Kidney (tissue), 14 donors: Measurements from ENCODE around the gene C1QA. TPM values are rescaled to one million over a fixed set of nuclear protein-coding genes. Genes with fewer than 3 reads are reported as not detected.
"Not testable (repeated sequence)": the region's sequence is repeated elsewhere in the genome, so short reads cannot be mapped to it uniquely, and the experiment has no call there.

ENCODE experiments used
- DNase-seq, 5 donors: peaks; one replicate each; pipeline ENCODE4 v3.0.0-alpha.2; 2013 to 2020
- FAIRE-seq: peaks from 2 replicates; lab custom pipeline; 2012; peaks lifted over from hg19 to GRCh38; lab: Jason Lieb, UNC
- H3K27ac ChIP-seq, 2 donors: one replicate each; pipeline ENCODE4 v1.7.0; 2013; ENCODE audit warnings: low read depth in 2 of 2, low read length in 2 of 2, inconsistent platforms in 1 of 2
- H3K27me3 ChIP-seq: one replicate; pipeline ENCODE4 v1.7.1; 2013; ENCODE audit warnings: low read length, inconsistent platforms; ENCODE audit not compliant: control insufficient read depth, insufficient read depth
- H3K36me3 ChIP-seq, 3 donors: one replicate each; pipeline versions ENCODE4 v1.7.0 to v1.7.1; 2013; ENCODE audit warnings: low read length in 3 of 3, control low read depth in 1 of 3, inconsistent platforms in 1 of 3; ENCODE audit not compliant: insufficient read depth in 3 of 3, control insufficient read depth in 2 of 3
- H3K4me1 ChIP-seq, 3 donors: one replicate each; pipeline versions ENCODE4 v1.7.0 to v1.7.1; 2013; ENCODE audit warnings: low read length in 3 of 3, inconsistent platforms in 1 of 3, low read depth in 1 of 3; ENCODE audit not compliant: control insufficient read depth in 2 of 3, insufficient read depth in 2 of 3
- H3K4me3 ChIP-seq, 3 donors: one replicate each; pipeline versions ENCODE4 v1.7.0 to v1.8.1; 2013; ENCODE audit warnings: low read length in 3 of 3, control low read depth in 1 of 3, inconsistent platforms in 1 of 3
- H3K9ac ChIP-seq, 3 donors: one replicate each; pipeline versions ENCODE4 v1.7.0 to v1.7.1; 2013; ENCODE audit warnings: low read length in 3 of 3, control low read depth in 1 of 3, inconsistent platforms in 1 of 3
- H3K9me3 ChIP-seq, 3 donors: one replicate each; pipeline versions ENCODE4 v1.7.0 to v1.7.1; 2013; ENCODE audit warnings: low read length in 3 of 3, control low read depth in 1 of 3, inconsistent platforms in 1 of 3; ENCODE audit not compliant: control insufficient read depth in 2 of 3, insufficient read depth in 1 of 3
- intact Hi-C: fragments of 100-400 bp; cut with DNase I; formaldehyde crosslinking; loops from one replicate; pipeline ENCODE4 v1.11.1; 2022
- polyA plus RNA-seq: library from polyadenylated mRNA; stranded (reverse); fragments of 350-450 nt; fragmentation: Illumina TruSeq; extraction: RNeasy Lipid Tissue Mini Kit (QIAGEN cat#74804); gene quantifications from one replicate; pipeline ENCODE4 v1.2.3, GENCODE V29; 2014; ENCODE audit warnings: low read depth, low replicate concordance; ENCODE audit not compliant: insufficient read depth
- total RNA-seq: library from RNA; stranded (reverse); fragmentation: NEBNext Ultra II Directional; extraction: Animal tissue kit (Norgen Biotek cat#: 25700); gene quantifications from one replicate; pipeline ENCODE4 v1.2.1, GENCODE V29; 2021
- TF ChIP-seq, protein P1 (sequence below): IDR thresholded peaks from 3 replicates; pipeline ENCODE4 v1.5.1; 2012; ENCODE audit warnings: mild to moderate bottlenecking, moderate library complexity, borderline replicate concordance; ENCODE audit not compliant: insufficient read depth; ENCODE audit errors: extremely low read depth
- donor health status: control.
- donor health status: control.
- donor health status: control.
- donor health status: control.
- donor health status: control.
- donor health status: DM: yes; HTN: yes; CAD: no.
- donor health status: Normal renal cell carcinoma (clear cell type).

C1QA gene
- total and polyA plus RNA-seq, 2 donors from 2014 or later = 150 to 238 TPM

DNA sequence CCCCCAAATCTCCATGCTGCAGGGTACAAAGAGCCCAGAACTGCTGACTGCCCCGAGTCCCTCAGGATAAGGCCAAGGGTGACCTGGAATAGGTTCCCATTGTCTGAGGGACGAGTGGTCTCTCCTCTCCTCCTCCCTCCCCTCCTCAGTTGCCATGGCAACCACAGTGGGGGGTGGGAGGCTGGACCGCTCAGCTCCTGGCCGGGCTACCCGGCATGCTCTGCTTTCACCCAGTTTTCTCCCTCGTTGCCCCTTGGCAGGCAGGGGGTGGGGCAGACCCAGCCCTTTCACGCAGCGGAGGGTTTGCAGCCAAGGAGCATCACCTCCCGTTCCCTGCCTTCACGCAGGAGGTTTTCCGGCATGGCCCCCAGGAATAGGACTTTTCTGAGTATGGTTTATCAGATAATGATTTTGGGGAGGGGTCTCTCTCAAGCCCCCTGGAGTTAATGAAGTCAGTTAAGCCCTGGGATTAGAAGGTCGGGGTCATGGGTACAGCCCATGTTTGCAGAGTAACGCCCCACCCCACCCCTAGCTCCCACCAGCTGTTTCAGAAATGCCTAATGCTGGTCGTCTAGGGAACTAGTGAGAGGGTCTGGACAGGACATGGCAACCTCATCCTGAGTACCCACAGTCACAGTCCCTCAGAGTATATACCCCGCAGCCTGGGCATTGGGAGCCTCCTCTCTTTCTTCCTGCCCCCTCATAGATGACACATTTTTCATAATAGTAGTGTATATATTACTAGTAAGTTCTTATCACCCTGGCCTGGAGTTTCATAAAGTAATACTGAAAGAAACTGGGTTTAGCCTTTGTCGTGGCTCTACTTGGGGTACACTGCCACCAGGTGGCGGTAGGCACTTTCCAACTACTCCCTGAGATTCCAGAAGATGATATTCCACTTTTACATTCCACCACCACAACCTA lies 37.3 kb downstream of the C1QA start:
- Histone ChIP-seq H3K36me3 (no peaks in the 10 kb centered on the region), H3K9me3 (no peaks in the 10 kb centered on the region), H3K27me3 (no peaks in the 10 kb centered on the region), H3K4me3 (no peak overlapping the region), H3K9ac (no peak overlapping the region), H3K27ac (no peak overlapping the region), H3K4me1 (no peaks in the 10 kb centered on the region)
- TF ChIP-seq, protein P1, sequence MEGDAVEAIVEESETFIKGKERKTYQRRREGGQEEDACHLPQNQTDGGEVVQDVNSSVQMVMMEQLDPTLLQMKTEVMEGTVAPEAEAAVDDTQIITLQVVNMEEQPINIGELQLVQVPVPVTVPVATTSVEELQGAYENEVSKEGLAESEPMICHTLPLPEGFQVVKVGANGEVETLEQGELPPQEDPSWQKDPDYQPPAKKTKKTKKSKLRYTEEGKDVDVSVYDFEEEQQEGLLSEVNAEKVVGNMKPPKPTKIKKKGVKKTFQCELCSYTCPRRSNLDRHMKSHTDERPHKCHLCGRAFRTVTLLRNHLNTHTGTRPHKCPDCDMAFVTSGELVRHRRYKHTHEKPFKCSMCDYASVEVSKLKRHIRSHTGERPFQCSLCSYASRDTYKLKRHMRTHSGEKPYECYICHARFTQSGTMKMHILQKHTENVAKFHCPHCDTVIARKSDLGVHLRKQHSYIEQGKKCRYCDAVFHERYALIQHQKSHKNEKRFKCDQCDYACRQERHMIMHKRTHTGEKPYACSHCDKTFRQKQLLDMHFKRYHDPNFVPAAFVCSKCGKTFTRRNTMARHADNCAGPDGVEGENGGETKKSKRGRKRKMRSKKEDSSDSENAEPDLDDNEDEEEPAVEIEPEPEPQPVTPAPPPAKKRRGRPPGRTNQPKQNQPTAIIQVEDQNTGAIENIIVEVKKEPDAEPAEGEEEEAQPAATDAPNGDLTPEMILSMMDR = peak; percentile 39
- intact Hi-C loops = no loop called here
- FAIRE-seq = no peak
- DNase-seq = peak in 4 of 5 donors; percentile 66 to 87 (median 74)

DNA sequence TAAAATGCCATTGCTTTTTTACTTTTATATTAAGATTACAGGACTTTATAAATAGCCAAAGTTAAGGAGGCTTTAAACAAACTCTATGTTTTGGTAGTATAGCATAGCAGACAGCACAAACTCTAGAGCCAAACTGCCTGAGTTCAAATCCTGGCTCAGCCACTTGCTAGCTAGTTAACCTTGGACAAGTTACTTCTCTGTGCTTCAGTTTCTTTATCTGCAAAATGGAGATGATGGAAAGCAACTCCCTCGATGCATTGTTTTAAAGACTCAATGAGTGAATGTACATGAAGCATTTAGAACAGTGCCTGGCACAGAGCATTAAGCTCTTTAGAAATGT lies 38.0 kb downstream of the C1QA start:
- TF ChIP-seq, protein P1 = no peak
- no peak overlapping the region for H3K4me3 ChIP-seq
- intact Hi-C loops = no loop called here
- DNase-seq (no peak), FAIRE-seq (no peak)
- no peaks in the 10 kb centered on the region for H3K9me3 ChIP-seq
- H3K4me1 ChIP-seq = no peaks in the 10 kb centered on the region
- no peak overlapping the region for H3K27ac ChIP-seq
- no peaks in the 10 kb centered on the region for H3K27me3 ChIP-seq
- no peaks in the 10 kb centered on the region for H3K36me3 ChIP-seq
- H3K9ac ChIP-seq = no peak overlapping the region

DNA sequence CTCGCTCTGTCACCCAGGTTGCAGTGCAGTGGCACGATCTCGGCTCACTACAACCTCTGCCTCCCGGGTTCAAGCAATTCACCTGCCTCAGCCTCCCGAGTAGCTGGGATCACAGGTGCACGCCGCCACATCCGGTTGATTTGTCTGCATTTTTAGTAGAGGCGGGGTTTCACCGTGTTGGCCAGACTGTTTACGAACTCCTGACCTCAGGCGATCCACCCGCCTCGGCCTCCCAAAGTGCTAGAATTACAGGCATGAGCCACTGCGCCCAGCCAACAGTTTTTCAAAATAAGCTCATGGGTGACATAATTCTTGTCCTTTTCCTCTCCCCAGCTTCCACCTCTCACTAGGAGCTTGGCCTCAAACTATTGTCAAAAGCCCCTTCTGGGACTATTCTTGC lies 39.7 kb downstream of the C1QA start:
- H3K27ac ChIP-seq, DNase-seq, FAIRE-seq, H3K27me3 ChIP-seq, H3K9ac ChIP-seq, H3K4me3 ChIP-seq, H3K4me1 ChIP-seq, H3K36me3 ChIP-seq, H3K9me3 ChIP-seq, intact Hi-C loops: not testable (repeated sequence)

DNA sequence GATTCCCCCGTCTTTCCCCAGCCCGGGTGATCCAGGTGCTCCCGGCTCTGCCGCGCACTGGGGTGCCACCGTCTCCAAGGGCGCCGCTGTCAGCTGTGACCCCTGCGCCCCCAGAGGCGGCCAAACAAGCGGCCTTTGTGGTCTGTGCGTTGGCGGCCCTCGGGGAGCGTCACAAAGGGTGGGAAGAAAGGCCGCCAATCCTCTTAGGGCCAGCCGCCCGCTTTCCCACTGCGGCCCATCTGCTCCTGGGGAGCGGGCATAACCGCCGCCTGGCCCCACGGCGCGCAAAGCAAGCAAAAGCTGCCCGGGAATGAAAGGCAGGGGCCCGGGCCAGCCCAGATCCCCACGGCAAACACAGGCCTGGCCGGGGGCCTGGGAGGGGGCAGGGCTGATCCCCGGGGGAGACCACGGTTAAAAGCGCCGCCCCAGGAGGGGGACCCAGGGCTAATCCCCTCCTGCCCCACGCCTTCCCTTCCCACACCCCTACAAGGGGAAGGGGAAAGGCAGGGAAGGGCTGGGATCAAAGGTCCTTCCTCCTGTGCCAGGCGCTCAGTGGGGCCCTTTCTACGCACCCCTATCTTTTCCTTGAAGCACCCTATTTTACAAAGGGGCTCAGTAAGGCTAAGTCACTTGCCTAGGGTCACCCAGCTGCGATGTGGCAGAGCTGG lies 40.6 kb downstream of the C1QA start:
- DNase-seq (no peak), FAIRE-seq (no peak)
- no peak overlapping the region for H3K4me3 ChIP-seq
- intact Hi-C loops = no loop called here
- no peaks in the 10 kb centered on the region for H3K27me3 ChIP-seq
- no peaks in the 10 kb centered on the region for H3K4me1 ChIP-seq
- H3K27ac ChIP-seq = no peak overlapping the region
- H3K9ac ChIP-seq = no peak overlapping the region
- no peaks in the 10 kb centered on the region for H3K9me3 ChIP-seq
- no peaks in the 10 kb centered on the region for H3K36me3 ChIP-seq
- TF ChIP-seq, protein P1 = no peak
